GM12892 (cell line): Measurements from ENCODE around the gene TMEM106C.
A peak's percentile ranks its signal among the peaks of the same experiment; 100 is the strongest.

Experiments used
- DNase-seq: peaks from one replicate; pipeline ENCODE4 v3.0.0; 2011; ENCODE audit not compliant: insufficient read length
- FAIRE-seq: peaks from 2 replicates; lab custom pipeline; 2011; peaks lifted over from hg19 to GRCh38; lab: Jason Lieb, UNC
- POLR2A ChIP-seq: IDR thresholded peaks from 2 replicates; pipeline ENCODE4 v1.6.1; 2011; ENCODE audit warnings: low read depth, low read length, control low read depth
- POLR2AphosphoS5 ChIP-seq: IDR thresholded peaks from 2 replicates; pipeline ENCODE4 v1.6.1; 2011; ENCODE audit warnings: low read depth, low read length, control low read depth
- TAF1 ChIP-seq: IDR thresholded peaks from 2 replicates; pipeline ENCODE4 v1.6.1; 2011; ENCODE audit warnings: low read depth, mild to moderate bottlenecking, control low read depth, low read length, borderline replicate concordance

TMEM106C gene

DNA sequence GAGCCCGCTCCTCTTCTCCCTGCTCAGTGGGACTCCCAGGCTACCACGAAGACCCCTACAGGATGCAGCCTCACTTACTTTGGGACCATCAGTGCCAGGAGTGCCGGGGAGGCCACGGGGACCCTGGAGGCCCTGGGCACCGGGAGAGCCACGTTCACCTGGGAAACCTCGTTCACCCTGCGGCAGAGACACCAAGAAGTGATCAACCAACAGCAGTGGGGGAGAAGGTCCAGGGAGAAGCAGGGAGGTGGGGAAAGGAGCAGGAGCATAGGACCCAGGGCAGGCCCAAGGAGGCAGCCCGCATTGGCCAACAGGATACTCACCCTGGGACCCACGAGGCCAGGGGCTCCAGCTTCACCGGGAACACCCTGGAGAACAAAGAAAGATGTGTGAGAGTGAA is 19.4 kb downstream of the TMEM106C start:
- FAIRE-seq: no peak
- no peak for DNase-seq
- no peak for TF ChIP-seq POLR2A
- no peak for TF ChIP-seq POLR2AphosphoS5
- no peak for TF ChIP-seq TAF1

DNA sequence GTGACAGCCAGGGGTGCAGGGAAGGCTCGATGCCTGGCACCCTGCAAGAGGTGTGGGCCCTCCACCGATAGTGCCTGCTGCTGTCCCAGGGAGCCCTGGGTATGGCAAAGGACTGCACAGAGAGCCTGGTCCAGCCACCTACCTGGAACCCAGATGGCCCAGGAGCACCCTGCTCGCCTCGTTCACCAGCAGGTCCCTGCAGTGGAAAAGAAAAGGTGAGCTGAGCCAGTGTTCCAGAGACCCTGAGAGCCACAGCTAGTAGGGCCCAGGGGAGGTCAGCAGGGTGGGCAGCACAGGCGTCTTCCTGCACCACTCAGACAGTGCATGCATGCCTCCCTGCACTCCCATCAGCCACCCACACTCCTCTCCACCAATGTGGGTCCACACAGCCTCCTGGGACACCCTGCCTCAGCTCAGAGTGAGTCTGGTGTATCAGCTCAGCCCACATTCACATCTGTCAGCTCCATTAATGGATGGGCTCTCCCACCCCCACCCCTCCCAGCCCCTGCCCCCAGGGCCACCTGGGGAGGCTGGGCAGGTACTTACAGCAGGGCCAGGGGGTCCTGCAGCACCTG is 20.2 kb downstream of the TMEM106C start:
- DNase-seq (peak; percentile 19), FAIRE-seq (no peak)
- TF ChIP-seq POLR2AphosphoS5: no peak
- TF ChIP-seq POLR2A: no peak
- no peak for TF ChIP-seq TAF1

DNA sequence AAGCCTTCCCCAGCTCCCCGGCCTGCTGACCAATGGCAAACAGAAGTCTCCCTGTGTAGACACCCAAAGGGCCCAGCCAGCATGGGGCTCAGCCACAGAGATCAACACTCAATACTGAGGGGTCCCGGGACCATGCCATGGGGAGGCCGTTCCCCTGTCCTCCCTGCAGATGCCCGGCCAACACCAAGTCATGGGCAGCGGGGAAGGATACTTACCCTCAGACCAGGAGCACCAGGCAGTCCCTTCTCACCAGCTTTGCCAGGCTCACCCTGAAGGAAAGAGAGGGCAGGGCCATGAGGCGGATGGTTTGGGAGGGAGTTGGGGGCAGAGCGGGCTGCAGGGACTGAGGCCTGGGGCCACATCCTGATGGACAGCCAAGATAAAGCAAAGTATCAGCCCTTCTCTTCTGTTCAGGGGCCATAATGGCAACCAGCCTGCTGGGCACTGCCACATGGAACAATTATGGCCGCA is 21.0 kb downstream of the TMEM106C start:
- DNase-seq: no peak
- TF ChIP-seq POLR2AphosphoS5 (no peak), POLR2A (no peak), TAF1 (no peak)
- no peak for FAIRE-seq

GRCh38 chr12:47985596-47986290 is 22.3 kb downstream of the TMEM106C start:
- DNase-seq (no peak), FAIRE-seq (no peak)
- TF ChIP-seq POLR2AphosphoS5 (no peak), POLR2A (no peak), TAF1 (no peak)

DNA sequence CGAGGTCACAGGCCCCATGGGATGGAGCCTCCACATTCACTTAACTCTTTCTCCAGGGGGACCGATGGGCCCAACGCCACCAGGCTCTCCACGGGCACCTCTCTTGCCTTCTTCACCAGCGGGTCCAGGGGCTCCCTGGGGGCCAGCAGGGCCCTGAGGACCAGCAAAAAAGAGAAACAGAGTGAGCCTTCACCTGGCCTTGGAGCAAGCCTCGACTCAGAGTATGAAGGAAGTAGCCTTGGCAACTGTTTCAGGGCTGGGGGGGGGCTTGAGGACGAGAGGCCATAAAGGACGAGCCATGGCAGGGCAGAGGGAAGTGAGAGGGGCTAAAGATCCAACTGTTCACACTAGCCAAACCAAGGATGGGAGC is 22.9 kb downstream of the TMEM106C start:
- no peak for DNase-seq
- TF ChIP-seq POLR2AphosphoS5 (no peak), POLR2A (no peak), TAF1 (no peak)
- FAIRE-seq: no peak

GRCh38 chr12:47986832-47987231 is 23.4 kb downstream of the TMEM106C start:
- TF ChIP-seq TAF1 (no peak), POLR2A (no peak), POLR2AphosphoS5 (no peak)
- no peak for DNase-seq
- FAIRE-seq: no peak

- DNase-seq (peak; percentile 18), FAIRE-seq (peak; percentile 65)
These were observed 24.1 kb downstream of the TMEM106C start for GRCh38 chr12:47987411-47988072.

DNA sequence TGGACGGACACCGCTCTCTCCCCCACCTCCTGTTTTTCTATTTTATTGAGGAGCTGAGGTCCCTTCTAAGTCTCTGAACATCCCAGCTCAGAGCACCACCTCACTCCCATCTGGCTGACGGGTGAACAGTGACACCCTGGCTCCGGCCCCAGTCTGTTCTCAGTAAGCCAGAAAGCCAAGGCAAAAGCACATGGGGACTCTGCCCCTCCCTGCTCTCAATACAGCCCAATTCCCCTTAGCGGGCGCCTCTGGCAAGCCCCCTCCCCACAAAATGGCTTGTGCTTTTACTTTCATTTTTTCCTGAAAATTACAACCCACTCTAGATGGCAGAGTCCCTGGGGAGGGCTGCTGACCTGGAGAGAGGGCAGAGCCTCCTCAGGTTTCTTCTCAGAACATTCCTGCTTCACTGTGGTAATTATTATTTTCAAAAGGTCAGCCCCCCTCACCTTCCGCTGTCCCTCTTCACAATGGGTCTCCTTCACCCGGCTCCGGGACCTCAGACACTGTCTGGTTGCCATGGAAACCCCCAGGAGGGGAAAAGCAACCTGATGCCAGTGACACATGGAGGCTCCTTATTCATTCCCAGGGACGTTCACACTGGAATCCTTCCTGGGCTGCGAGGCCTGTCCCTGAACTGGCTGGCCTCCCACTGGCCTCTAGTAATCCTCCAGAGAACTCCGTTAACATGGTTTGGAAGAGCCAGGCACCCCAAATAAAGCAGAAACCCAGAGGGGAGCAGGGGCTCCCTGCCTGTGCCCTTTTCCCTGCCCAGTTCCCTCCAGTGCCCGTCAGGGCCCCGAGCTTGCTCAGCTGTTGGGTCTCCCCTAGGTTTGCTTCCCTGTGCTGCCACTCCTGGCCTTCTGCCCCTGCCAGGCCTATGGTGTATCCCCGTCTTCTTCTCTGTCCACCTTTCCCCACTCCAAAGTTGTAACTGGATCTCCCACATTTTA is 25.0 kb downstream of the TMEM106C start:
- TF ChIP-seq POLR2AphosphoS5: no peak
- no peak for TF ChIP-seq TAF1
- TF ChIP-seq POLR2A: no peak
- FAIRE-seq (no peak), DNase-seq (no peak)

More at GRCh38 chr12:47987411-47988072, 24.1 kb downstream of the TMEM106C start:
- TF ChIP-seq POLR2AphosphoS5 (no peak), TAF1 (no peak), POLR2A (no peak)

GRCh38 chr12:47989023-47989417 is 25.6 kb downstream of the TMEM106C start:
- DNase-seq: no peak
- no peak for TF ChIP-seq TAF1
- no peak for TF ChIP-seq POLR2AphosphoS5
- no peak for TF ChIP-seq POLR2A
- no peak for FAIRE-seq

GRCh38 chr12:47989666-47990065 is 26.3 kb downstream of the TMEM106C start:
- TF ChIP-seq POLR2AphosphoS5 (no peak), POLR2A (no peak), TAF1 (no peak)
- no peak for FAIRE-seq
- DNase-seq: no peak

- TF ChIP-seq POLR2AphosphoS5 (no peak), TAF1 (no peak), POLR2A (no peak)
- peak; percentile 95 for FAIRE-seq
- peak; percentile 57 for DNase-seq
These were observed 27.1 kb downstream of the TMEM106C start for GRCh38 chr12:47990351-47991105.
